ENCODE results near the gene DGUOK.

DNA sequence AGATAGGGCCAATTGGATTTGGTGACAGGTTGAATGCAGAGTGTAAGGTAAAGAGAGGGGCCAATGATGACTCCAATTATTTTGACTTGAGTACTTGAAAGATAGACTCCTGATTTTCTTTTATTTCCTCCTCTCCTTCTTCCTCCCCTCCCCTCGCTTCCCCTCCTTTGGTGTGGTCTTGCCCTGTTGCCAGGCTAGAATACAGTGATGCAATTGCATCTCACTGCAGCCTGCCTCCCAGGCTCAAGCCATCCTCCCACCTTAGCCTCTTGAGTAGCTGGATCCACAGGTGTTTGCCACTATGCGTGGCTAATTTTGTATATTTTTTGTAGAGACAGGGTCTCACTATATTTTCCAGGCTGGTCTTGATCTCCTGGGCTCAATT is 2.3 kb downstream of the DGUOK start:
- TF ChIP-seq, protein P1, sequence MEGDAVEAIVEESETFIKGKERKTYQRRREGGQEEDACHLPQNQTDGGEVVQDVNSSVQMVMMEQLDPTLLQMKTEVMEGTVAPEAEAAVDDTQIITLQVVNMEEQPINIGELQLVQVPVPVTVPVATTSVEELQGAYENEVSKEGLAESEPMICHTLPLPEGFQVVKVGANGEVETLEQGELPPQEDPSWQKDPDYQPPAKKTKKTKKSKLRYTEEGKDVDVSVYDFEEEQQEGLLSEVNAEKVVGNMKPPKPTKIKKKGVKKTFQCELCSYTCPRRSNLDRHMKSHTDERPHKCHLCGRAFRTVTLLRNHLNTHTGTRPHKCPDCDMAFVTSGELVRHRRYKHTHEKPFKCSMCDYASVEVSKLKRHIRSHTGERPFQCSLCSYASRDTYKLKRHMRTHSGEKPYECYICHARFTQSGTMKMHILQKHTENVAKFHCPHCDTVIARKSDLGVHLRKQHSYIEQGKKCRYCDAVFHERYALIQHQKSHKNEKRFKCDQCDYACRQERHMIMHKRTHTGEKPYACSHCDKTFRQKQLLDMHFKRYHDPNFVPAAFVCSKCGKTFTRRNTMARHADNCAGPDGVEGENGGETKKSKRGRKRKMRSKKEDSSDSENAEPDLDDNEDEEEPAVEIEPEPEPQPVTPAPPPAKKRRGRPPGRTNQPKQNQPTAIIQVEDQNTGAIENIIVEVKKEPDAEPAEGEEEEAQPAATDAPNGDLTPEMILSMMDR (IDR thresholded peaks at IDR 0.05) = no peak
- TF ChIP-seq SIN3A (IDR thresholded peaks at IDR 0.05; ENCODE audit: borderline replicate concordance, insufficient read depth, low read depth, low read length) (no peak), POLR2AphosphoS5 (IDR thresholded peaks at IDR 0.05; ENCODE audit: low read depth, low read length) (no peak), TCF7L2 (IDR thresholded peaks at IDR 0.05; ENCODE audit: low read depth, low read length) (no peak)
- TF ChIP-seq, protein P2, sequence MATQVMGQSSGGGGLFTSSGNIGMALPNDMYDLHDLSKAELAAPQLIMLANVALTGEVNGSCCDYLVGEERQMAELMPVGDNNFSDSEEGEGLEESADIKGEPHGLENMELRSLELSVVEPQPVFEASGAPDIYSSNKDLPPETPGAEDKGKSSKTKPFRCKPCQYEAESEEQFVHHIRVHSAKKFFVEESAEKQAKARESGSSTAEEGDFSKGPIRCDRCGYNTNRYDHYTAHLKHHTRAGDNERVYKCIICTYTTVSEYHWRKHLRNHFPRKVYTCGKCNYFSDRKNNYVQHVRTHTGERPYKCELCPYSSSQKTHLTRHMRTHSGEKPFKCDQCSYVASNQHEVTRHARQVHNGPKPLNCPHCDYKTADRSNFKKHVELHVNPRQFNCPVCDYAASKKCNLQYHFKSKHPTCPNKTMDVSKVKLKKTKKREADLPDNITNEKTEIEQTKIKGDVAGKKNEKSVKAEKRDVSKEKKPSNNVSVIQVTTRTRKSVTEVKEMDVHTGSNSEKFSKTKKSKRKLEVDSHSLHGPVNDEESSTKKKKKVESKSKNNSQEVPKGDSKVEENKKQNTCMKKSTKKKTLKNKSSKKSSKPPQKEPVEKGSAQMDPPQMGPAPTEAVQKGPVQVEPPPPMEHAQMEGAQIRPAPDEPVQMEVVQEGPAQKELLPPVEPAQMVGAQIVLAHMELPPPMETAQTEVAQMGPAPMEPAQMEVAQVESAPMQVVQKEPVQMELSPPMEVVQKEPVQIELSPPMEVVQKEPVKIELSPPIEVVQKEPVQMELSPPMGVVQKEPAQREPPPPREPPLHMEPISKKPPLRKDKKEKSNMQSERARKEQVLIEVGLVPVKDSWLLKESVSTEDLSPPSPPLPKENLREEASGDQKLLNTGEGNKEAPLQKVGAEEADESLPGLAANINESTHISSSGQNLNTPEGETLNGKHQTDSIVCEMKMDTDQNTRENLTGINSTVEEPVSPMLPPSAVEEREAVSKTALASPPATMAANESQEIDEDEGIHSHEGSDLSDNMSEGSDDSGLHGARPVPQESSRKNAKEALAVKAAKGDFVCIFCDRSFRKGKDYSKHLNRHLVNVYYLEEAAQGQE (IDR thresholded peaks at IDR 0.05; ENCODE audit: insufficient read depth in 1 of 2, low read depth in 2 of 2, low read length in 1 of 2) = no peak
